ENCODE measurements around the gene TSEN34.

DNA sequence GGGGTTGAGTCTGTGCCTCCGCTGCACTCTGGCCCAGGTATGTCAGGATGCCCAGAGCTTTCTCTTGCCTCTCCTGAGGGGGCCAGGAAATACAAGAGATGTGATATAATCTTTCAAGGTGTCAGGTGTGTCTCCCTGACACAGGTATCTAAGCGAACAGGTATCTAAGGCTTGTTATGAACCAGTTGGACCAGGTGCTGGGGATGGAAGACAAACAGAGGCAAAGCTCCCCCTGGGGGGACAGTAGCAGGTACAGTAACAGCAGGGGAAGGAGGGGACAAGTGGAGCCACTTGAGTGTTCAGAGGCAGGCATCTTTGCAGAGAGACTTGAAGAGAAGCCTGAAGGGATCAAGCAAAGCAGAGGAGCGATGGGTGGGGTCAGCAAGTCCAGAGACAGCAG, 34.2 kb upstream of the TSEN34 start:
- no peak for TF ChIP-seq POLR2AphosphoS5 (IDR thresholded peaks at IDR 0.05; ENCODE audit: low read depth, low read length)
- TF ChIP-seq, protein P1, sequence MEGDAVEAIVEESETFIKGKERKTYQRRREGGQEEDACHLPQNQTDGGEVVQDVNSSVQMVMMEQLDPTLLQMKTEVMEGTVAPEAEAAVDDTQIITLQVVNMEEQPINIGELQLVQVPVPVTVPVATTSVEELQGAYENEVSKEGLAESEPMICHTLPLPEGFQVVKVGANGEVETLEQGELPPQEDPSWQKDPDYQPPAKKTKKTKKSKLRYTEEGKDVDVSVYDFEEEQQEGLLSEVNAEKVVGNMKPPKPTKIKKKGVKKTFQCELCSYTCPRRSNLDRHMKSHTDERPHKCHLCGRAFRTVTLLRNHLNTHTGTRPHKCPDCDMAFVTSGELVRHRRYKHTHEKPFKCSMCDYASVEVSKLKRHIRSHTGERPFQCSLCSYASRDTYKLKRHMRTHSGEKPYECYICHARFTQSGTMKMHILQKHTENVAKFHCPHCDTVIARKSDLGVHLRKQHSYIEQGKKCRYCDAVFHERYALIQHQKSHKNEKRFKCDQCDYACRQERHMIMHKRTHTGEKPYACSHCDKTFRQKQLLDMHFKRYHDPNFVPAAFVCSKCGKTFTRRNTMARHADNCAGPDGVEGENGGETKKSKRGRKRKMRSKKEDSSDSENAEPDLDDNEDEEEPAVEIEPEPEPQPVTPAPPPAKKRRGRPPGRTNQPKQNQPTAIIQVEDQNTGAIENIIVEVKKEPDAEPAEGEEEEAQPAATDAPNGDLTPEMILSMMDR (IDR thresholded peaks at IDR 0.05), result no peak
- no peak for TF ChIP-seq TCF7L2 (IDR thresholded peaks at IDR 0.05; ENCODE audit: low read depth, low read length)
